HepG2 (cell line): Measurements from ENCODE around the gene NT5C3B. TPM values are rescaled to one million over a fixed set of nuclear protein-coding genes. Genes with fewer than 3 reads are reported as not detected.

Experiments used
- BHLHE40 ChIP-seq: IDR thresholded peaks from 2 replicates; pipeline ENCODE4 v1.6.1; 2011; ENCODE audit warnings: low read length, improper control_type of control experiment
- GATAD1 ChIP-seq: IDR thresholded peaks from 2 replicates; pipeline ENCODE4 v1.6.1; 2016; ENCODE audit warnings: missing genetic modification reagents, missing compliant biosample characterization
- HBP1 ChIP-seq: IDR thresholded peaks from 2 replicates; pipeline ENCODE4 v1.6.1; 2016; ENCODE audit warnings: low read depth, control low read depth
- MED8 ChIP-seq: sonication (generic); formaldehyde crosslinking; IDR thresholded peaks from 2 replicates; pipeline ENCODE4 v1.8.1; 2023; ENCODE audit warnings: mild to moderate bottlenecking, missing genetic modification reagents; ENCODE audit not compliant: insufficient replicate concordance
- NCOA2 ChIP-seq: sonication (generic); formaldehyde crosslinking; IDR thresholded peaks from 2 replicates; pipeline ENCODE4 v1.8.0; 2022; ENCODE audit warnings: inconsistent platforms
- PREB ChIP-seq: sonication (generic); formaldehyde crosslinking; IDR thresholded peaks from 2 replicates; pipeline ENCODE4 v1.4.0; 2020; ENCODE audit warnings: missing genetic modification reagents
- RFXAP ChIP-seq: sonication (generic); formaldehyde crosslinking; IDR thresholded peaks from 2 replicates; pipeline ENCODE4 v1.4.0; 2020; ENCODE audit warnings: missing genetic modification reagents, borderline replicate concordance
- SIX1 ChIP-seq: sonication (generic); formaldehyde crosslinking; IDR thresholded peaks from 2 replicates; pipeline ENCODE4 v1.4.0; 2020; ENCODE audit warnings: missing genetic modification reagents, borderline replicate concordance
- SOX13 ChIP-seq, 3 experiments: fragments of 450-650 bp in 1 of 3; sonication (generic) in 1 of 3; formaldehyde crosslinking in 1 of 3; IDR thresholded peaks in 2 of 3; conservative IDR thresholded peaks in 1 of 3; 2 replicates each; pipeline versions ENCODE4 v1.5.0 to v1.6.1; 2016 to 2020; ENCODE audit warnings: antibody characterized with exemption in 1 of 3, mild to moderate bottlenecking in 1 of 3, missing compliant biosample characterization in 1 of 3, missing genetic modification reagents in 1 of 3, moderate library complexity in 1 of 3
- SP1 ChIP-seq, 2 experiments: fragments of 450-650 bp in 1 of 2; sonication (generic) in 1 of 2; formaldehyde crosslinking in 1 of 2; IDR thresholded peaks; 2 replicates each; pipeline versions ENCODE4 v1.4.0 to v1.6.1; 2016 to 2020; ENCODE audit warnings: missing genetic modification reagents in 1 of 2
- SSRP1 ChIP-seq: IDR thresholded peaks from 2 replicates; pipeline ENCODE4 v1.6.1; 2016; ENCODE audit warnings: control low read depth
- TBX2 ChIP-seq: sonication (generic); formaldehyde crosslinking; IDR thresholded peaks from 2 replicates; pipeline ENCODE4 v1.5.0; 2020; ENCODE audit warnings: missing genetic modification reagents, mild to moderate bottlenecking, borderline replicate concordance
- ZBTB20 ChIP-seq: sonication (generic); formaldehyde crosslinking; IDR thresholded peaks from 2 replicates; pipeline ENCODE4 v1.8.1; 2023; ENCODE audit warnings: missing genetic modification reagents, low read depth, mild to moderate bottlenecking, borderline replicate concordance
- ZC3H13 ChIP-seq: sonication (generic); formaldehyde crosslinking; IDR thresholded peaks from 2 replicates; pipeline ENCODE4 v1.8.1; 2023; ENCODE audit warnings: mild to moderate bottlenecking, missing genetic modification reagents, moderate library complexity
- ZNF337 ChIP-seq: sonication (generic); formaldehyde crosslinking; IDR thresholded peaks from 2 replicates; pipeline ENCODE4 v1.5.1; 2020; ENCODE audit warnings: missing genetic modification reagents, low read depth, mild to moderate bottlenecking, borderline replicate concordance
- ZNF460 ChIP-seq: sonication (generic); formaldehyde crosslinking; IDR thresholded peaks from 2 replicates; pipeline ENCODE4 v1.5.1; 2020; ENCODE audit warnings: missing genetic modification reagents, mild to moderate bottlenecking, borderline replicate concordance
- ZNF644 ChIP-seq: IDR thresholded peaks from 2 replicates; pipeline ENCODE4 v1.6.1; 2016; ENCODE audit warnings: low read depth
- polyA plus RNA-seq, 8 experiments: library from polyadenylated mRNA; depleted of rRNA in 3 of 8; stranded (reverse) in 7 of 8; unstranded in 1 of 8; fragments of >200 nt; fragmentation: Illumina TruSeq in 4 of 8; extraction: Trizol in 4 of 8; gene quantifications; 2 replicates each; pipeline versions ENCODE4 v1.2.1 to v1.2.3, GENCODE V29; 2011 to 2016; ENCODE audit warnings: low read depth in 4 of 8, missing spikeins in 1 of 8, mixed read lengths in 1 of 8; ENCODE audit not compliant: insufficient read depth in 1 of 8
- total RNA-seq, 5 experiments: library from RNA; depleted of rRNA; stranded (reverse); fragments of >200 nt; fragmentation: Illumina TruSeq; extraction: Trizol; gene quantifications; 2 replicates each; pipeline ENCODE4 v1.2.3, GENCODE V29; 2016; ENCODE audit warnings: low read depth in 1 of 5
- TF ChIP-seq, protein P1 (sequence below): IDR thresholded peaks from 2 replicates; pipeline ENCODE4 v1.6.1; 2016; ENCODE audit warnings: missing compliant biosample characterization, missing genetic modification reagents, borderline replicate concordance
- TF ChIP-seq, protein P2 (sequence below): sonication (generic); formaldehyde crosslinking; IDR thresholded peaks from 2 replicates; pipeline ENCODE4 v1.4.0; 2020; ENCODE audit warnings: low read depth, missing genetic modification reagents

The NT5C3B gene
- total and polyA plus RNA-seq, 2 of the 13 experiments (the other 11 are each of a cell fraction or from before 2014, with no cell fraction given) = 104 to 126 TPM

DNA sequence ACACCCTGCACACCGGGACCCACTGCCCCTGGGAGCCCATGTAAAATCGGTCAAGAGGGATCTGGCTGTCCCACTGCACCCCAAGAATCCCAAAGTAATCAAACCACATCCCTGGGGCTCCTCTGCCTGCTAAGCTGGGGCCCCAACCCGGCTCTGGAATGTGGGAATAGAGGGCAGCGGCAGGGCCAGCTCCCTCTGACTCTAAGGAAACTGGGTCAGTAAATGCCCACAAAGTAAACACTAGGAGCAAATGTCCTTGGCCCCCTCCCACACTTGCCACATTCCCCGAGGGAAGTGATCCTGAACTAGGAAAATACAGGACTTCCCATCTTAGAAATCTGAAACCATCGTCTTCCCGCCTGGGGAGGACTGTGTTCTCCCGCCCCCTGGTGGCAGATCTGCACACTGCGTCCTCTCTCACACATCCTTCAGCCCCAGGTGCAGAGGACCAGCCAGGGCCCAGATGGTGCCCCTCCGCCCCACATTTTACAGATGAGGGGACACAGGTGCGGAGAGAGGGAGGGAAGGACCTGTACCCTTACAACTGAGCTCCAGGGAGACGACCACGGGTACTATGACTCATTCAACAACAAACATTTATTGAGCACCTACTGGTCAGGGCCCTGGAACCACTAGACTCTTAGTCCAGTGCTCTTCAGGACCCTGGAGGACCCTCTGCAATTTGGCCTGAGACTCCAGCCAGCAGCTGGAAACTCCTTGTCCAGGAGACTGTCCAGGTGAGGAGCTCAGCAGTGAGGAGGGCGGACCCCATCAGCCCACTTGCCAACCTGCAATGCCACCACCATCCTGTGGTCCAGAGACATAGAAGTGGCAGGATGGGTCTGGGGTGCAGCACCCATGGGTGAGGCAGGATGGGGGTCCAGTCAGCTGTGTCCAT is 34.4 kb downstream of the NT5C3B start (continued):
- TF ChIP-seq ZNF460 (CRISPR knock-in tag) (no peak), SSRP1 (CRISPR knock-in tag) (peak; percentile 84; the same call in 1 of the 2 replicates), GATAD1 (CRISPR knock-in tag) (peak; percentile 32; the same call in 1 of the 2 replicates), SP1 (IDR thresholded peaks at IDR 0.05) (no peak), SP1 (CRISPR knock-in tag; IDR thresholded peaks at IDR 0.05) (peak; percentile 44; the same call in 1 of the 2 replicates), MED8 (CRISPR knock-in tag) (peak; percentile 39), ZBTB20 (CRISPR knock-in tag) (no peak), SIX1 (CRISPR knock-in tag) (peak; percentile 94), ZC3H13 (CRISPR knock-in tag) (peak; percentile 65), ZNF644 (CRISPR knock-in tag) (no peak), RFXAP (no peak), PREB (CRISPR knock-in tag) (no peak), HBP1 (CRISPR knock-in tag) (no peak), TBX2 (peak; percentile 22), NCOA2 (0 out of 2 replicates have a peak, but pooled peaks have one; percentile 10), BHLHE40 (0 out of 2 replicates have a peak, but pooled peaks have one; percentile 30), ZNF337 (no peak), SOX13 (IDR thresholded peaks at IDR 0.05) (no peak), SOX13 (CRISPR knock-in tag; conservative IDR thresholded peaks at IDR 0.05 in 1 of 2, IDR thresholded peaks at IDR 0.05 in 1 of 2) (peak in 1 of 2 experiments; percentile 45; a peak in 1 of 4 replicates)
- TF ChIP-seq, protein P1, sequence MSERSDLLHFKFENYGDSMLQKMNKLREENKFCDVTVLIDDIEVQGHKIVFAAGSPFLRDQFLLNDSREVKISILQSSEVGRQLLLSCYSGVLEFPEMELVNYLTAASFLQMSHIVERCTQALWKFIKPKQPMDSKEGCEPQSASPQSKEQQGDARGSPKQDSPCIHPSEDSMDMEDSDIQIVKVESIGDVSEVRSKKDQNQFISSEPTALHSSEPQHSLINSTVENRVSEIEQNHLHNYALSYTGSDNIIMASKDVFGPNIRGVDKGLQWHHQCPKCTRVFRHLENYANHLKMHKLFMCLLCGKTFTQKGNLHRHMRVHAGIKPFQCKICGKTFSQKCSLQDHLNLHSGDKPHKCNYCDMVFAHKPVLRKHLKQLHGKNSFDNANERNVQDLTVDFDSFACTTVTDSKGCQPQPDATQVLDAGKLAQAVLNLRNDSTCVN = peak; percentile 43; the same call in 1 of the 2 replicates
- TF ChIP-seq, protein P2, sequence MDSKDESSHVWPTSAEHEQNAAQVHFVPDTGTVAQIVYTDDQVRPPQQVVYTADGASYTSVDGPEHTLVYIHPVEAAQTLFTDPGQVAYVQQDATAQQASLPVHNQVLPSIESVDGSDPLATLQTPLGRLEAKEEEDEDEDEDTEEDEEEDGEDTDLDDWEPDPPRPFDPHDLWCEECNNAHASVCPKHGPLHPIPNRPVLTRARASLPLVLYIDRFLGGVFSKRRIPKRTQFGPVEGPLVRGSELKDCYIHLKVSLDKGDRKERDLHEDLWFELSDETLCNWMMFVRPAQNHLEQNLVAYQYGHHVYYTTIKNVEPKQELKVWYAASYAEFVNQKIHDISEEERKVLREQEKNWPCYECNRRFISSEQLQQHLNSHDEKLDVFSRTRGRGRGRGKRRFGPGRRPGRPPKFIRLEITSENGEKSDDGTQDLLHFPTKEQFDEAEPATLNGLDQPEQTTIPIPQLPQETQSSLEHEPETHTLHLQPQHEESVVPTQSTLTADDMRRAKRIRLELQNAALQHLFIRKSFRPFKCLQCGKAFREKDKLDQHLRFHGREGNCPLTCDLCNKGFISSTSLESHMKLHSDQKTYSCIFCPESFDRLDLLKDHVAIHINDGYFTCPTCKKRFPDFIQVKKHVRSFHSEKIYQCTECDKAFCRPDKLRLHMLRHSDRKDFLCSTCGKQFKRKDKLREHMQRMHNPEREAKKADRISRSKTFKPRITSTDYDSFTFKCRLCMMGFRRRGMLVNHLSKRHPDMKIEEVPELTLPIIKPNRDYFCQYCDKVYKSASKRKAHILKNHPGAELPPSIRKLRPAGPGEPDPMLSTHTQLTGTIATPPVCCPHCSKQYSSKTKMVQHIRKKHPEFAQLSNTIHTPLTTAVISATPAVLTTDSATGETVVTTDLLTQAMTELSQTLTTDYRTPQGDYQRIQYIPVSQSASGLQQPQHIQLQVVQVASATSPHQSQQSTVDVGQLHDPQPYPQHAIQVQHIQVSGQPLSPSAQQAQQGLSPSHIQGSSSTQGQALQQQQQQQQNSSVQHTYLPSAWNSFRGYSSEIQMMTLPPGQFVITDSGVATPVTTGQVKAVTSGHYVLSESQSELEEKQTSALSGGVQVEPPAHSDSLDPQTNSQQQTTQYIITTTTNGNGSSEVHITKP = 0 out of 2 replicates have a peak, but pooled peaks have one; percentile 5
